ENCODE measurements around the gene MEP1A.
"Not testable (repeated sequence)": the region's sequence is repeated elsewhere in the genome, so short reads cannot be mapped to it uniquely, and the experiment has no call there.

Gene MEP1A

DNA sequence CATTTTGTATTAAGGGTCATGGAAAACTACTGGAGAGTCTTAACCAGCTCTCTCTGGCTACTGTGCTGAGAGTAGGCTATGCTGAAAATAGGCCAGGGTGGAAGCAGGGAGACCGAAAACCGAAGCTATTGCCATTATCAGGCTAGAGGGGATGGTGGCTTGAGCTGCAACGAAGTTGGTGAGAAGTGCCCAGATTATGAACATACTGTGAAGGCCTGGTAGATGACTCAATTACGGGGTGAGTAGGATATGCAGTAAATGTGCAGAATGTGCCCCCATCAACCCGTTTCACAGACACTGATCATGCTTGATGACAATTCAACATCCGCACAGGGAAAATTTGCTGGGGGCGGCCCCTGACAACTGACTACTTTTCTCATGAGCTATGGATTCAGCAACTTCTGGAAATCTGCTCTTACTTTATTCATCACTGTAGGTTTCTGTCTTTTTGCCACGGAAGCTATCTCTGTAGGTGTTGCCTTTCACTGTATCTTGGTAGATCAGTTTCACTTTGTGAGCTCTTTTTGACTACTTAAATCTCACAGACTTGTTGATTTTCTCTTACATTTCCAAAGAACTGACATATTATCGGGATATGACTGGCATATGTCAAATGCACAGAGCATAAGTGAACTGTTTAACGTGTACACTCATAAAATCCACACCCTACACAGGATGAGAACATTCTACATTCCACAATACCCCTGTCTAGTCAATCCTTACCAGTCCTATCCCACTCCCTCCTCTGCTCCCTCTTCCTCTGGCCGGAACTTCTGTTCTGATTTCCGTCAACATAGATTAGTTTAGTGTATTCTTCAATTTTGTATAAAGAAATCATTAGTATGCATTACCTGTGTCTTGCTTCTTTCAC lies 15.5 kb upstream of the MEP1A start:
- no peak for DNase-seq

DNA sequence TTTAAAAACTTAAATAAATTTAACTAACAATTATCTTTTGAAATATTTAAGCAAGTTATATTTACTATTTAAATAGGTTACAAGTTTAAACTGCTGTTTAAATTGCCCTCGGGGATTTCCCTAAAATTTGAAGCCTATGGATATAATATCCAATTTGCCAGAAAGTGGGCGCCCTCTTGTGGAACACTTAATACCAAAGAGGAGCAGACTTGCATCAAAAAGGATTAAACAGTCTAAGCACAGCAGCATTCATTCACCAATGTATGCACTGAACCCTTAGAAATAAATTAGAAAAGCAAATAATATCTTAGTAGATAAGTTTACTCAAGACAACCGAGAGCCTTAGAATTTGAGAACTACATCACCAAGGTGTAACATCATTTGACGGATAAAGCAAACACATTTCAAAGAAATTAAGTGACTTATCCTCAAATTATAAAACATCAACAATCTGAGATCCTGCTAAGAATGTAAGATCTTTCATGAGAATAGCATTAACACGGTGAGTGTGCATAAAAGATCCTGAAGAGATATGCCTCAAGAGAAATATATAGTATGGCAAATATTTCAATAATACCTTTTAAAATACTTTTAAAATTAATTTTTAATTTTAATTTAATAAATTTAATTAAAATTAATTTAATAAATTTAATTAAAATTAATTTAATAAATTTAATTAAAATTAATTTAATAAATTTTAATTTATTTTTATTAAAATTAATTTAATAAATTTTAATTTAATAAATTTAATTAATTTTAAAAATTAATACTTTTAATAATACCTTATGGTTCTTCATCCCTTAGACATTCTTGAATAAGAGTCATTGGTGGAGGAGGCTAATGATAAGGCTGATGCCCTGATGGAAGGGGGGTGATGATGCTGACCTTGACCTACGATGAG lies 11.5 kb upstream of the MEP1A start:
- peak; percentile 21 for DNase-seq

DNA sequence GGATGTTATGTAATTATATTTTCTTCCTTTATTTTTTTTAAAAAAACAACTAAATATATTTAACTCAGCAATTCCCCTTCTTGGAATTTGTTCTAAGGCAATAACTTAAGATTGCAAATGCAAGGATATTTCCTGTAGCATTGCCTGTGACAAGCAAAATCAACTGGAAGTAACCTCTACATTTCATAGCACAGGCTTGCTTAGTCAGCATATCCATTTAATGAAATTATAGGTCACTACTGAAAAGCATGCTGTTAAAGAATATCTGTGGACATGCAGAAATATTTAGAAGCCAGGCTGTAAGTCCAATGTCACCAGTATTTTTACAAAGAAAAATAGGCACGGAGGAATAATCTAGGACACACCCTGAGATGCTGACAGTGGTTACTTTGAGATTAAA lies 8.7 kb upstream of the MEP1A start:
- DNase-seq: no peak

DNA sequence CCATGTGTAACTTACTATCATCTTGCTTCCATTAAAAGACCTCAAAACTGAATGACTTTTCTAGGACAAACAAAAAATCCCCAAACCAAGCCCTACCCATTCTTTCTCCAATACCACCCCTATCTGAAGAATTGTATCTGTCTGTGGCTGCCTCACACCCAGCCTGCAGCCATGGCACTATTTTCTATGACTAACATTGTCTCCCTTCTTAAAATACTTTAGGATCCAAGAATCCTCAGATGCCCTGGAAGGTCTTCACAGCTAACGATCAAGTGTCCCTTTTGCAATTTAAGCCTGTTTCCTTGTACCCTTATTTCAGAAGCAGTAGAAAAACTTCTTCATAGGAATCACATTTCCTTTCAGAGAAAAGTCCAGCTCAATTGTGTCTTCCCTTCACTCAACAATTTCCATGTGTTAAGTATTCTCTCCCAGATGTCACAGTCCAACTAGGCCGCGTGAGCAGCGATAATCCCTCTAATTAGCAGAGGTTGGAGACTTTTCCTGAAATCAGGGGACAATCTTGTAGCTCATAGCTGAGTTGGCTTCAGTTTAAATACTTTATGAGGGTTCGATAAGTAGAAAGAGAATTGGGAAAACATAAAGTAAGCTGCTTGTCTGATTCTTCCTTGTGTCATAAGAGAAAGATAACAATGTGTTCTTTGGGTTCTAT lies 5.2 kb upstream of the MEP1A start:
- no peak for DNase-seq

DNA sequence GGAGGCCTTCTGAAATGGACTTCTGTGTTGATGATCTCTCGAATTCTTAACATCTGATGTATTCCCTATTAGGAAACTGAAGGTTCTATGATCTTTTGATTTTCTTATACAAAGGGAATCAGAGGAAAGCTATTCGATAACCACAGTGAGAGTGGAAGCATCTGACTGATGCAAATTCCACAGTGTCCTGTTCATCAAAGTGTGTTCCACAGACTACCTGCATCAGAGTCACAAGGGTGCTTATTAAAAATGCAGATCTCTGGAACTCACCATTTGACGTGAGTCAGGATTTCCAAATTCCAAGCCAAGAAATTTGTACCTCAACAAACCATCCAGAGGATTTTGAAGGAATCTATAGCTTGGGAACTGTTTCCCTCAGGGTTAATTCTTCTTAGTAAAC lies 4.4 kb upstream of the MEP1A start:
- DNase-seq: no peak

DNA sequence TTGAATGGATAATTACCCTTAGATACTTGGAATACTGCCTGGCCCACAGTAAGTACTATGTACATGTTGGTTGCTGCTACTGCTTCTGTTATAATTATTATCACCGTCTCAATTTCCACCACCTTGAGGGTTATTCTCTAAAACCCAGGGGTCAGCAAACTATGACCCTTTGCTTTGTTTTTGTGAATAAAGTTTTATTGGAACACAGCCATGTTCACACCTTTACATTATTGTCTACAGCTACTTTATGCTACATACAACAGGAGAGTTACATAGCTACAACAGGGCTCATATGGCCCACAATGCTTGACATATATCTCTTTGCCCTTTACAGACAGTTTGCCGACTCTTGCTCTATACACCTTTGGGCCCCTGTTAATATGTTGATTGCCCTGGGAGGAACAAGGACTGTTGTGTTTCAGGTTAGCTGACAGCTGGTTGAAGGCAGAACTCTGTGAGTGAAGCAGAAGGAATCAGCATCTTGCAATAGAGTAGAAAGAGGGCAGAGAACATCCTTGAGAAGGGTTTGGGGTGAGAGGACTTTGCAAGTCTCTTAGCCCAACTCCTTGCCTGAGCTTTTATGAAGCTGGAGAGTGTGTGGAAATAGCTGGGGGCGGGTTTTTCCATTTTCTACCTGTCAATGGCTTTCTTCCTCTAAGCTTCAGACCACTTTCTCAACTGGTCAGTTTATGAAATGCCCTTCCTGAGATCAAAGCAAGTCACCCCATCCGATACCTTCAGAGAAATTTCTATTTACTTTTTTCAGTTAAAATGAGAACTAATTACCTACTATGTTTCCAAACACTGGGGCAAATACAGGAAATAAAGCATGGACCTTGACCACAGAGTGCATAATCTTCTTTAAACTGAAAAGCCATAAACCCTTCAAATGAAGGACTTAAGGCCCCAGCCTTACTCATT lies 3.5 kb upstream of the MEP1A start:
- no peak for DNase-seq

DNA sequence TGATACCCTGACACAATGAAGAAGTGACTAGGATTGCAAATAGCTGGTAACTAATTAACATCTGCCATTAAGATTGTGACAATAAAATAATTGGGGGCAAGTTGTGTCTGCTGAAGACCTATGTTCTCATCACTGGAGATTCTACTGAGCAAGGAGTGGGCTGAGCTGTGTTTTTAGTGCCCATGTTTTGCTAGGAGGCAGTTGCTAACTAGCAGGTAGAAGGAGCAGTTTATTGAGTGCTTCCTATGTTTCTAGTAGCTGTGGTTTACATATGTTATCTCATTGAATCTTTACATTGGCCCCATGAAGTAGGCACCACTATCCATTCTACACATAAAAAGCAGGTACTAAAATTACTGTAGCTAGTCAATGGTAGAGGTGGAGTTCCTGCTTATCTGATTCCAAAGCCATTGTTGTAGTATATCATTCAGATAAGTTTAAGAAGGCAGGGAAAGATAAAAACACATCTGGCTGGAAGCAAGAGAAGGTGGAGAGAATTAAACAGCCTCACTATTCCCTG lies 2.8 kb upstream of the MEP1A start:
- DNase-seq: no peak

DNA sequence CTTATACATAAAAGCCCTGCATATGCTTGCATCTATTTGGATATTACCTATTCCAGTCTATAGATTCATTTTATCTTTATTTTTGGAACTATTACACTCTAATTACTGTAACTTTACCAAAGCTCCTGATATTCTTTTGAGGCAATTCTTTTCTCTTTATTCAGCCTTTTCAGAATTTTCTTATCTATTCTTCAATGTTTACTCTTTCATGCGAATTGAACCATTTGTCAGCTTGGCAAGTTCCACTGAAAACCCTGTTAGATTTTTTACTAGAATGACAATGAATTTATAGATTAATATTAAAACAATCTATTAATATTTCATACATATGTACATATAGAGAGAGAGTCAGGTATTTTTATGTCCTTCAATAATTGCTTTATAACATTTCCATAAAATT lies 554 bp upstream of the MEP1A start:
- DNase-seq: no peak

DNA sequence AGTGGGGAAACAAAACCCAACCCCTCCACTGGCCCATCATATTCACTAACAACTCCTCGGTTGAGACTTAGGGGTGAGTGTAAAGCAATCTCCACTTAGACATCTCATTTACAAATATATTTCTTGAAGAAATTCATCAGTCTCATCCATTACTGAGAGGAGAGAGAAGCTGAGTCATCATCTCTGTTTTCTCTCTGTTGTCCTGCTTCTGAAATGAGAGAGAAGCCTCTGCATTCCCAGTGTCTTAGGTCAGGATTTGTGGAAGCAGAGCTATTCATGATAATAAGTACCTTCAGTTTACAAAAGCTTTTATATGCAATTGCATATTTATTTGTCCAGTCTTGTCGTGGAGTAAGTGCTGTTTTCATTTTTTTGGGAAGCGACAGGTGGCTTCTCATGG lies 879 bp downstream of the MEP1A start:
- no peak for DNase-seq

DNA sequence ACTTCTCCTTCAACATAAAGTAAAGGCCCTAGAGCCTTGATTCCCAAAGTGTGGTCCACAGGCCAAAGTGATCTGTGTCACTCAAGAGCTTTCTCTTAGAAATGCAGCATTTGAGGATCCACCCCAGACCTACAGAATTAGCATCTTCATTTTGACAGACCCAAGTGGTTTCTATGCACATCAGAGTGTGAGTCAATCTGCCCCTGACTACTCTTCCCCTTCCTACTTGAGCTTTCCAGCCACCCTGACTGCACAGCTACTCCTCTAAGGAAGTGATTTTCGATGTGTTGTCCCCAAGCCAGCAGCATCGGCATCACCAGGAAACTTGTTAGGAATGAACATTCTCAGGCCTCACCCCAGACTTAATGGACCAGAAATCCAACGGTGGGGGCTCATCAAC lies 2.6 kb downstream of the MEP1A start:
- no peak for DNase-seq

DNA sequence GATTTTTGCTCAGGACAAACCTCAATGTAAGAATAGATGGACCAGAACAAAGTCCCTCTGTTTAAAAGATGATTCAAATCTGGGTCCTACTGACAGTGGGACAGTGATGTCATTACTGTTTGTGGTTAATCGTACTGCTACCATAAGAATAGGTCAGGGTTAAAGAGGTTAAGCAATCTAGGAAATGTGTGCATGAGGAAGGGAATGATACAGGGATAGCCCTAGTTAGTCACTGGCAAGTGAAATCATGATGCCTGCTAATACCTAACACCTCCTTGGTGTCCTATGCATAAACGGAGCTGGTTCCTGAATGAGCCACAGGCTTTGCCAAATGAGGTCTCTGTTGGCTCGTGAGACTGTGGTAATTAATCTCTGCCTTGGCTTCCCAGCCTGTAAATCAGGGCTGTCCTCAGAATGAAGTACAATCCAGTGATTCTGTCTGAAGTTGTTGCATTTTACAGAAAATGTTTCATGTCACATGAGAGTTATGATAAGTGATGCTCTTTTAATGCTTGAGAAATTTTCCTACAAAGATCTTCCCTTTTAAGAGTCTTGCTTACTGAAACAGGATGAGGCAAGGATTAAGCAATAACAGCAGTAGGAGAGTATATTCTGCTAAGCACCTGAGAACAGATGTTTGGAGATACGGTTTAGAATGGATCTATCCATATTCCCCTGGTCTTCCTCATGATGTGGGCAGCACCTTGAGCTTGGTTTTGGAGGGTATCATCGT lies 3.8 kb downstream of the MEP1A start:
- no peak for DNase-seq

DNA sequence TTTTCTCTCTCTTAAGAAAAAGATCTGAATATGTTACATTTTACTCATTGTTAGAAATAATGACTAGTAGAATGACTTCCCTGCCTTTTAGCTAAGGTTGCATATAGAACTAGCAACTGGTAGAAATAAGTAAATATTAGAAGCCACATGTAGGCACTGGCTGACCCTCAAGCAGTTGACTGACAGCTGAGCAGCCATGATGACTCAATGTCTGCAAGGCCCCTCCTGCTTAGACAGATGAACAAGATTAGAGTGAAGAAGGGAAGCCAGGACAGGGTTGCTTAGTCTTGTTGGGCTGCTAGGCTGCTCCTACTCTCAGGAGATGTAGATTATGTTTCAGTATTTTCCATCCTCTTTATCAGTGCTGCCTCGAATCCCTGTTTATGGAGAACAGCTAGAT lies 6.5 kb downstream of the MEP1A start:
- no peak for DNase-seq

DNA sequence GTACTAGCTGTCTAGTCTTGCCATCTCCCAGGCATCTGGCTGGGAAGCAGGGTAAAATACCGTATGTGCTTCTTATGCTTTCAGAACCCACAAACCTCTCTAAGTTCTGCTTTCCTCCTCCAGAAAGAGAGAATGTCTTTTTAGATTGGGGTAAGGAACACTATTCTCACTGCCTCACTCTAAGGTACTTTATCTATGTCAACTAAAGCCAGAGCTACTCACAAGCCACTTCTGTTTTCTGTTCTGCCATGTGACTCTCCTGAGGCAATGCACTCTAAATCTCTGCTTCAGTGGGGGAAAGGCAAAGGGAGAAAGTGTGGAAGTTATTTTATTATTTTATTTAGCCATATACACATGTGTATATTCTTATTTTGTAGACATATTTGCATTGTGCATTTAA lies 15.6 kb downstream of the MEP1A start:
- DNase-seq: no peak

DNA sequence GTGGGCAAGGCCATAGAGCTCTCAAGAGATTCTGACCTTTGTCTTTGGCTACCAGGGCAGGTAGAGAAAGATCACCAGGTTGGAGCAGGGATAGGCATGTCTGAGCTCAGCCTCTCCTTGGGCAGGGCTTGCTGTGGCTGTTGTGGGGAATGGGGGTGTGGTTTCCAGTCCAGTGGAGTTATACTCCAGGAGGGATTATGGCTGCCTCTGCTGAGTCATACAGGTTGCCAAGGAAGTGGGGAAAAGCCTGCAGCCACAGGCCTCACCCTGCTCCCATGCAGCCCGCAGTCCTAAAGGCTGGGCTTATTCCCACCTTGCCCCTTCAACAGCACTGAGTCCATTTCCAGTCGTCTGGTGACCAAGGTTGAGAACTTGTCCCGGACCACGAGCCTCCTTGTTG lies 21.9 kb downstream of the MEP1A start:
- no peak for DNase-seq

DNA sequence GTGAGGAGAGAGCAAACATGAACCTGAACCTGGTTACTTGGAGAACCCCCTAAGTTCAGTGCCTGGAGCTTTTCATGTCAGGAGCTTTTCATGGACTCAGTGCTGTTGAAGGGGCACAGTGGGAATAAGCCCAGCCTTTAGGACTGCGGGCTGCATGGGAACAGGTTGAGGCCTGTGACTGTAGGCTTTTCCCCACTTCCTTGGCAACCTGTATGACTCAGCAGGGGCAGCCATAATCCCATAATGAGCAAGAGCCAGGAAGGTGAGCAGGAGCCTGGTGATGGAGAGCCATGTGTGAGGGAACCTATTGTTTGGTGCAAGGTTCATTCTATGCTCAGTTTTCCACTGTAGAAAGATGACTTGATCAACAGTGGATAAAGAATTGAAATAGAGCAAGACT lies 23.4 kb downstream of the MEP1A start:
- no peak for DNase-seq

DNA sequence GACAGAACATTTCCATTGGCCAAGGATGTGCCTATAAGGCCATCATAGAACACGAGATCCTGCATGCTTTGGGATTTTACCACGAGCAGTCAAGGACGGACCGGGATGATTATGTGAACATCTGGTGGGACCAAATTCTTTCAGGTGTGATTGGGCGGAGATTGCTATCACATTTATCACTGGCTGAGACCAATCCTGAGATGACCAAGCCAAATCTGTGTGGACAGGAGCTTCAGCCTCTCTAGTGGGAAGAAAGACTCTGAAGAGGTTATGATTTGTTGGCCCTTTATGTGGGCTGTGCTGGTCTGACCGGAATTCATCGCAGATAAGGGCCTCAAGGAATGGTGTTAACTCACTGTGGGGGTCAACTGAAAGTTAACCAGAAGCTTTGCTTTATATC lies 26.4 kb downstream of the MEP1A start:
- no peak for DNase-seq

DNA sequence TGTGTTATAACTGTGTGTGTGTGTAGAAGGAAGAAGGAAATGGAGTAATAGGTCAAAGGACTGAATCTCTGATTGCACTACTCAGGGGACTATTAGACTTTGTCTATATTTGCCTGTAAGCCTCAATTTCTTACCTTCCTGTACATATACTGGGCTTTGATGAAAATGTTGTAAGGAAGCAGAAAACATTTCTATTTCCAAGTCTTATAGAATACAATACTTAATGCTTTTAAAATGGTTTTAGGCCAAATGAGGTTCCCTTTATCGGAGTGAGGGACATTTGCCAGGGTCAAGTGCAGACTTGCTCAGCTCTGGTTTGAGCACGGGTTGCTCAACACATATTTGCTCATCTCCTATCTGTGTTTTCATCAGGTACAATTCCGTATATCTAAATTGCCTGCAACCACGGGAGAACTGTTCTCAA lies 28.3 kb downstream of the MEP1A start:
- no peak for DNase-seq

DNA sequence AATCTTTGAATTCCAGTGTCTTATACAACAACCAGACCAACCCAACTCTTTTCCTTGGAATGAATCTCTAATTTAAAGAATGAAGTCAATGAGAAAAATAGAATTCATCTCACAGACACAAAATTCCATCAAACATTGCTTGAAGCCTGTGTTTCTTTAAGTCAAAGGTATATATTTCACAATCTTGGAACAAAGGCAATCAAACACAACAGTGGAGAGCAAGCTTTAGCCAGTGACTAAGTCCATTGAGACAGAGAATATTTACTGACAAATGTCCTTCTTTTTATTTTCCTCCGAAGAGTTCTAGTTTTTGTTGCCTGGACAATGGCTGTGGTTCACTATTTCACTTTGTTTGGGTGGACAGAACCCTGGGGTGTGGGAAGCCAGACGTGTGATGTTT lies 35.8 kb downstream of the MEP1A start:
- no peak for DNase-seq

DNA sequence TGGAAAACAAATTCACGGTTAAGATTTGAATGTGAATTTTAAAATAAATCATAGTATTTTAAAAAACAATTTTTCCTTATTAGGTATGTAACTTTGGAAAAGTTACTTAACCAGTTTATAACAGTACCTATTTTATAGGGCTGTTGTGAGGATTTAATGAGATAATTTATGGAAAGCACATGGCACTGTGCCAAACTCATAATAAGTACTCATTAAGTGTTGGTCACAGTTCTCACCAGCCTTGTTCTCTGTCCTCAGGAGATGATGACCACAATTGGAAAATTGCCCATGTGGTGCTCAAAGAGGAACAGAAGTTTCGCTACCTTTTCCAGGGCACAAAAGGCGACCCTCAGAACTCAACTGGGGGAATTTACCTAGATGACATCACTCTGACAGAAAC lies 39.6 kb downstream of the MEP1A start:
- DNase-seq: no peak

DNA sequence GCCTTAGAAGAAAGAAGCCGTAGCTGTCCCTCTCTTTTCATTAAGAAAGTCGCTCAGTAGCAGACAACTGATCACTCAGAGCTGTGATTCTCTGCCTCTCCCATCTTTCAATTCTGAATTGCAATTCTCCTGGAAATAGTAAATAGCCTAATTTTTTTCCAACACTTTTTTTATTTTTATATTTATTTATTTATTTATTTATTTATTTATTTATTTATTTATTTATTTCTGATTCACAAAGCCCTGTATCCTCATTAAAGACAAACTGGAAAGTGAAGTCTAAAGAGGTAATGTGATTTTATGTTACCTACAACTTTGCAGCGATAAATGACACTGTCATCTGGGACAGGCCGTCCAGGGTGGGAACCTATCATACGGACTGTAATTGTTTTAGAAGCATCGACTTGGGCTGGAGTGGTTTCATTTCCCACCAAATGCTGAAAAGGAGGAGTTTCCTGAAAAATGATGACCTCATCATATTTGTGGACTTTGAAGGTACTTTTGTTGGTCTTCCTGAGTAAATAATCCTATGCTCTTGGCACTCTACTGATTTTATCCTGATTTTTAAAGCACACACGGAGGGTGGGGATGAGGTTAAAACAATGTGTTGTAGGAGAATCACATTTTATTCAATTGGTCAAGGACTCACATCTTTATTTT lies 41.2 kb downstream of the MEP1A start:
- not testable (repeated sequence) for DNase-seq

DNA sequence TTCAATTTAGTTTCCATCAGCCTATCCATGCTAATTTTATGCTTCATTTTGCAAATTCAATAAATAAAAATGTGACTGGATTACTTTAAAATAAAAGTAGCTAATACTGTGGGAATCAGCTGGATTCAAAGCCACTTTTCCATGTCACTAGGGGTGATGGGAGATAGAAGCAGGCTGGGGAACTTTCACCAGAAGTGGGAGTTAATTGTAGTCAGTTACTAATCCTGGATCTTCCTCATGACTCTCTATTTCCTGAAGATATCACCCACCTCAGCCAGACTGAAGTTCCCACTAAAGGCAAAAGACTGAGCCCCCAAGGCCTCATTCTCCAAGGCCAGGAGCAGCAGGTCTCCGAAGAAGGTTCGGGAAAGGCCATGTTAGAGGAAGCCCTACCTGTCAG lies 41.8 kb downstream of the MEP1A start:
- not testable (repeated sequence) for DNase-seq

All from DMS 273 treated with DMSO at 0.1 percent for 48 hours (cell line).